SK-N-MC (cell line): Measurements from ENCODE around the gene ZBTB46.

Experiments
- EZH2 ChIP-seq: fragments of 200-600 bp; sonication (generic); IDR thresholded peaks from one replicate; pipeline ENCODE4 v1.6.1; 2017; ENCODE audit warnings: antibody characterized with exemption
- POLR2AphosphoS5 ChIP-seq: IDR thresholded peaks from 2 replicates; pipeline ENCODE4 v1.6.1; 2012; ENCODE audit warnings: mild to moderate bottlenecking, low read depth, low read length, borderline replicate concordance

DNA sequence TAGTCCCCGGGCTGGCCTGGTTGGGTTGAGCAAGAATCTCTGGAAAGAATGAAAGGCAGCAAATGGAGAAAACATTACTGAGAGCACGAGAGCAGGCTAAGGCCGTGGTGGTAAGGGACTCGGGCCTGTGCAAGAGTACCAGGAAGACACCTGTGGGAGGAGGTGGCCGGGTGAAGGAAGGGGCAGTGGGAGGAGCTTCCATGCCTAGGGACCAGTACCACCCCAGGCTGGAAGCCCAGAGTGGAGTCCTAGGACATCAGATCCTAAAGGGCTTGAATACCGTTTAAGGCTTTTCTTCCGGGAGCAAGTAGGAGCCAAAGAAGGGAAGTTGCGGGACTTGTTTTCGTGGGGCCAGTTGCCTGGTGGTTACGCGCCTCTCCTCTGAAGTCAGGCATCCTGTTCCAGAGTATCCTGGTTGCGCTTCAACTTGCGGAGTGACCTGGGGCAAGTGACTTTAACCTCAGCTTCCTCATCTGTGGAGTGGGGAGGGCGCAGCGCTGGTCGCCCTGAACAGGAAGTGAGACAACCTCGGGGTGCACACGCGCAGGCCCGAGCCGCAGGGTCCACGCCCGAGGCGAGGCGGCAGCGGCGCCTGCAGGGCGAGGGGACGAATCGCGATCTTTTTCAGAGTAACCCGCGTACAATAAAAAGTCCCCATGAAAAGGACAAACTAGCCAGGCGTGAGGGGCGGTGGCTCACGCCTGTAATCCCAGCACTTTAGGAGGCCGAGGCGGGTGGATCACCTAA lies 32.9 kb upstream of the ZBTB46 start:
- no peak for TF ChIP-seq EZH2
- no peak for TF ChIP-seq POLR2AphosphoS5
